Mesenchymal stem cell (in vitro differentiated cells and primary cell): ENCODE results near the gene MNX1.
A peak's percentile ranks its signal among the peaks of the same experiment; 100 is the strongest.

ENCODE experiments used
- DNase-seq: peaks from one replicate; pipeline ENCODE4 v3.0.0-alpha.2; 2013
- H2AFZ ChIP-seq: one replicate; pipeline ENCODE4 v1.6.1; 2013; ENCODE audit warnings: low read depth, mild to moderate bottlenecking, control low read depth, inconsistent platforms, low read length, moderate library complexity
- H2AK5ac ChIP-seq: 2 replicates; pipeline ENCODE4 v1.6.1; 2013; ENCODE audit warnings: low read length, moderate library complexity, mild to moderate bottlenecking, inconsistent platforms; ENCODE audit not compliant: severe bottlenecking
- H2BK120ac ChIP-seq: one replicate; pipeline ENCODE4 v1.6.1; 2013; ENCODE audit warnings: low read depth, mild to moderate bottlenecking, inconsistent platforms, low read length, moderate library complexity
- H2BK12ac ChIP-seq, 2 experiments: one replicate each; pipeline ENCODE4 v1.6.1; 2013; ENCODE audit warnings: inconsistent platforms in 2 of 2, low read length in 2 of 2, mild to moderate bottlenecking in 2 of 2, moderate library complexity in 2 of 2, control low read depth in 1 of 2
- H2BK15ac ChIP-seq: one replicate; pipeline ENCODE4 v1.6.1; 2013; ENCODE audit warnings: mild to moderate bottlenecking, low read depth, inconsistent platforms; ENCODE audit not compliant: poor library complexity, severe bottlenecking
- H2BK5ac ChIP-seq: 2 replicates; pipeline ENCODE4 v1.6.1; 2013; ENCODE audit warnings: low read depth, mild to moderate bottlenecking, low read length, control low read depth, inconsistent platforms; ENCODE audit not compliant: poor library complexity, severe bottlenecking
- H3K14ac ChIP-seq, 2 experiments: one replicate each; pipeline ENCODE4 v1.6.1; 2013; ENCODE audit warnings: inconsistent platforms in 2 of 2, low read length in 2 of 2, control low read depth in 1 of 2, mild to moderate bottlenecking in 1 of 2, moderate library complexity in 1 of 2
- H3K18ac ChIP-seq, 2 experiments: one replicate each; pipeline ENCODE4 v1.6.1; 2013; ENCODE audit warnings: inconsistent platforms in 2 of 2, low read length in 2 of 2, control low read depth in 1 of 2, low read depth in 1 of 2, mild to moderate bottlenecking in 1 of 2
- H3K23ac ChIP-seq, 2 experiments: one replicate each; pipeline ENCODE4 v1.6.1; 2013; ENCODE audit warnings: inconsistent platforms in 2 of 2, low read length in 2 of 2, mild to moderate bottlenecking in 2 of 2, moderate library complexity in 2 of 2, control low read depth in 1 of 2
- H3K27ac ChIP-seq: 2 replicates; pipeline ENCODE4 v1.5.1; 2013; ENCODE audit warnings: mild to moderate bottlenecking, moderate library complexity, low read length, control low read depth, inconsistent platforms; ENCODE audit not compliant: poor library complexity, severe bottlenecking
- H3K27me3 ChIP-seq, 2 experiments: 2 replicates each; pipeline versions ENCODE4 v1.6.1 to v1.7.0; 2013; ENCODE audit warnings: low read length in 2 of 2, mild to moderate bottlenecking in 2 of 2, moderate library complexity in 2 of 2, control low read depth in 1 of 2, inconsistent platforms in 1 of 2; ENCODE audit not compliant: control insufficient read depth in 1 of 2, insufficient read depth in 1 of 2
- H3K36me3 ChIP-seq, 2 experiments: 2 replicates each; pipeline versions ENCODE4 v1.6.1 to v1.7.0; 2013; ENCODE audit warnings: low read length in 2 of 2, control low read depth in 1 of 2, inconsistent platforms in 1 of 2, low read depth in 1 of 2, mild to moderate bottlenecking in 1 of 2; ENCODE audit not compliant: insufficient read depth in 2 of 2, control insufficient read depth in 1 of 2
- H3K4ac ChIP-seq, 2 experiments: one replicate each; pipeline ENCODE4 v1.6.1; 2013; ENCODE audit warnings: inconsistent platforms in 2 of 2, low read length in 2 of 2, mild to moderate bottlenecking in 2 of 2, moderate library complexity in 2 of 2, control low read depth in 1 of 2, low read depth in 1 of 2
- H3K4me1 ChIP-seq: 2 replicates; pipeline ENCODE4 v1.6.1; 2013; ENCODE audit warnings: low read depth, low read length, control low read depth; ENCODE audit not compliant: control insufficient read depth, insufficient read depth
- H3K4me2 ChIP-seq: 2 replicates; pipeline ENCODE4 v1.6.1; 2013; ENCODE audit warnings: low read length, mild to moderate bottlenecking, inconsistent platforms; ENCODE audit not compliant: poor library complexity, severe bottlenecking
- H3K4me3 ChIP-seq, 2 experiments: 2 replicates each; pipeline versions ENCODE4 v1.5.1 to v1.7.0; 2013; ENCODE audit warnings: low read length in 2 of 2, mild to moderate bottlenecking in 2 of 2, control low read depth in 1 of 2, low read depth in 1 of 2; ENCODE audit not compliant: insufficient read depth in 1 of 2
- H3K79me1 ChIP-seq: replicated peaks from 2 replicates; pipeline ENCODE4 v1.6.1; 2013; ENCODE audit warnings: mild to moderate bottlenecking, control low read depth, low read length, inconsistent platforms; ENCODE audit not compliant: poor library complexity, severe bottlenecking
- H3K9ac ChIP-seq: 2 replicates; pipeline ENCODE4 v1.7.0; 2013; ENCODE audit warnings: mild to moderate bottlenecking, low read length, moderate library complexity
- H3K9me3 ChIP-seq: 2 replicates; pipeline ENCODE4 v1.7.0; 2013; ENCODE audit warnings: mild to moderate bottlenecking, low read length; ENCODE audit not compliant: control insufficient read depth
- H4K8ac ChIP-seq: one replicate; pipeline ENCODE4 v1.6.1; 2013; ENCODE audit warnings: inconsistent platforms, mild to moderate bottlenecking, low read length, moderate library complexity
- H4K91ac ChIP-seq: one replicate; pipeline ENCODE4 v1.6.1; 2013; ENCODE audit warnings: mild to moderate bottlenecking, low read length, inconsistent platforms
- WGBS: methylation state at CpG from one replicate; pipeline ENCODE4 v1.1.7; 2013; ENCODE audit warnings: mixed read lengths; 5-methylcytosine and 5-hydroxymethylcytosine counted together

The MNX1 gene

GRCh38 chr7:157043745-157044144 is 33.3 kb upstream of the MNX1 start:
- Histone ChIP-seq H3K79me1 (no peaks in the 10 kb centered on the region), H3K9me3 (no peaks in the 10 kb centered on the region), H3K23ac (no peak overlapping the region), H2BK120ac (no peak overlapping the region), H4K8ac (no peak overlapping the region), H3K4me2 (no peak overlapping the region), H4K91ac (no peak overlapping the region), H3K27me3 (peaks cover 0 to 6% of the 10 kb centered on the region in 2 experiments), H2BK5ac (no peak overlapping the region), H2AFZ (no peak overlapping the region), H3K14ac (no peak overlapping the region), H3K4ac (no peak overlapping the region), H2AK5ac (no peak overlapping the region), H3K36me3 (no peaks in the 10 kb centered on the region), H3K27ac (no peak overlapping the region), H3K4me1 (peaks cover 3% of the 10 kb centered on the region), H3K9ac (peak overlapping the region; percentile 85), H3K4me3 (peak overlapping the region in 1 of 2 experiments; percentile 30), H3K18ac (no peak overlapping the region), H2BK12ac (no peak overlapping the region), H2BK15ac (no peak overlapping the region)
- no peak for DNase-seq
- WGBS, result 85% methylated on average over 10 of the region's 12 CpGs

GRCh38 chr7:157041514-157042277 is 31.2 kb upstream of the MNX1 start:
- WGBS, result 87% methylated on average over 20 of the region's 20 CpGs
- no peak overlapping the region for H4K91ac ChIP-seq
- no peak for DNase-seq

GRCh38 chr7:157041004-157041403 is 30.5 kb upstream of the MNX1 start:
- Histone ChIP-seq H3K14ac (no peak overlapping the region), H4K8ac (no peak overlapping the region), H2BK120ac (no peak overlapping the region), H4K91ac (no peak overlapping the region), H2AFZ (no peak overlapping the region), H3K4ac (no peak overlapping the region), H3K27ac (no peak overlapping the region), H3K4me3 (no peak overlapping the region), H3K79me1 (no peaks in the 10 kb centered on the region), H3K4me1 (no peaks in the 10 kb centered on the region), H2BK5ac (no peak overlapping the region), H3K4me2 (no peak overlapping the region), H3K27me3 (peaks cover 0 to 21% of the 10 kb centered on the region in 2 experiments), H2AK5ac (no peak overlapping the region), H3K23ac (no peak overlapping the region), H3K18ac (no peak overlapping the region), H2BK12ac (no peak overlapping the region), H3K9ac (no peak overlapping the region), H3K9me3 (peaks cover 15% of the 10 kb centered on the region), H3K36me3 (no peaks in the 10 kb centered on the region), H2BK15ac (no peak overlapping the region)
- no peak for DNase-seq
- WGBS, result 79% methylated on average over 13 of the region's 13 CpGs

More at GRCh38 chr7:157041514-157042277, 31.2 kb upstream of the MNX1 start:
- H2BK12ac ChIP-seq, result no peak overlapping the region
- H2AFZ ChIP-seq, result no peak overlapping the region
- H3K4ac ChIP-seq, result no peak overlapping the region
- no peak overlapping the region for H3K27ac ChIP-seq
- peaks cover 0 to 21% of the 10 kb centered on the region in 2 experiments for H3K27me3 ChIP-seq
- no peak overlapping the region for H3K9ac ChIP-seq
- no peaks in the 10 kb centered on the region for H3K79me1 ChIP-seq
- peaks cover 8% of the 10 kb centered on the region for H3K9me3 ChIP-seq
- H3K23ac ChIP-seq, result no peak overlapping the region
- H2BK15ac ChIP-seq, result no peak overlapping the region
- H3K4me1 ChIP-seq, result no peaks in the 10 kb centered on the region
- no peak overlapping the region for H2BK5ac ChIP-seq
- H2AK5ac ChIP-seq, result no peak overlapping the region
- no peak overlapping the region for H3K4me2 ChIP-seq
- H3K18ac ChIP-seq, result no peak overlapping the region
- no peak overlapping the region for H2BK120ac ChIP-seq
- no peak overlapping the region for H4K8ac ChIP-seq
- no peak overlapping the region for H3K4me3 ChIP-seq
- no peak overlapping the region for H3K14ac ChIP-seq
- no peaks in the 10 kb centered on the region for H3K36me3 ChIP-seq

GRCh38 chr7:157037635-157038034 is 27.2 kb upstream of the MNX1 start:
- no peak overlapping the region for H2BK120ac ChIP-seq
- H4K91ac ChIP-seq, result no peak overlapping the region
- WGBS, result 86% methylated on average over 9 of the region's 9 CpGs
- H3K4ac ChIP-seq, result no peak overlapping the region
- H2BK5ac ChIP-seq, result no peak overlapping the region
- no peaks in the 10 kb centered on the region for H3K36me3 ChIP-seq
- no peak overlapping the region for H3K4me2 ChIP-seq
- H3K4me3 ChIP-seq, result no peak overlapping the region
- H2BK12ac ChIP-seq, result no peak overlapping the region
- H3K9ac ChIP-seq, result no peak overlapping the region
- no peak overlapping the region for H2BK15ac ChIP-seq
- H4K8ac ChIP-seq, result no peak overlapping the region
- H3K27ac ChIP-seq, result no peak overlapping the region
- peaks cover 17% of the 10 kb centered on the region for H3K9me3 ChIP-seq
- no peak for DNase-seq
- no peak overlapping the region for H3K23ac ChIP-seq
- no peak overlapping the region for H3K14ac ChIP-seq
- no peaks in the 10 kb centered on the region for H3K4me1 ChIP-seq
- no peak overlapping the region for H2AK5ac ChIP-seq
- peaks cover 0 to 31% of the 10 kb centered on the region in 2 experiments for H3K27me3 ChIP-seq
- H2AFZ ChIP-seq, result no peak overlapping the region
- H3K18ac ChIP-seq, result no peak overlapping the region
- no peaks in the 10 kb centered on the region for H3K79me1 ChIP-seq
